Panc1 (cell line): ENCODE measurements around the gene ZNF154. TPM values are rescaled to one million over a fixed set of nuclear protein-coding genes. Genes with fewer than 3 reads are reported as not detected.

Experiments used
- ATAC-seq: fragments of 200-7000 bp; cut with Tn5 transposase; 2 replicates; pipeline ENCODE4 v1.9.1; 2020; ENCODE audit warnings: mild to moderate bottlenecking, moderate library complexity
- BruUV-seq: library from RNA; stranded (reverse); fragments of 400-500 nt; replicated peaks from 2 replicates; lab custom pipeline; 2021; lab: Mats Ljungman, UMichigan
- CTCF ChIA-PET: fragments of 300-600 bp; sonication (Branson Sonifier 250); formaldehyde crosslinking; loops from one replicate; lab custom pipeline; 2022; ENCODE audit warnings: antibody characterized with exemption; lab: Charles Lee
- POLR2A ChIA-PET: fragments of 300-600 bp; sonication (Branson Sonifier 250); formaldehyde crosslinking; loops from one replicate; lab custom pipeline; 2022; ENCODE audit warnings: antibody characterized with exemption; lab: Charles Lee
- DNase-seq: peaks from one replicate; pipeline ENCODE4 v3.0.0-alpha.2; 2010; ENCODE audit warnings: low read depth, low spot score
- H3K27ac ChIP-seq: 2 replicates; pipeline ENCODE4 v1.5.1; 2011; ENCODE audit warnings: mild to moderate bottlenecking, low read length, inconsistent platforms
- H3K27me3 ChIP-seq: fragments of 200-500 bp; sonication (Bioruptor generic); 2 replicates; pipeline ENCODE4 v1.6.0; 2014; ENCODE audit warnings: low read length, inconsistent platforms; ENCODE audit not compliant: control insufficient read depth, insufficient read depth
- H3K36me3 ChIP-seq: fragments of 200-500 bp; sonication (Bioruptor generic); 2 replicates; pipeline ENCODE4 v1.5.1; 2014; ENCODE audit warnings: inconsistent platforms, mild to moderate bottlenecking, low read length, moderate library complexity; ENCODE audit not compliant: control insufficient read depth, insufficient read depth
- H3K4me1 ChIP-seq: 2 replicates; pipeline ENCODE4 v1.5.1; 2011; ENCODE audit warnings: inconsistent platforms, mild to moderate bottlenecking, low read length, moderate library complexity; ENCODE audit not compliant: control insufficient read depth, insufficient read depth
- H3K4me3 ChIP-seq, 2 experiments: 2 replicates each; pipeline ENCODE4 v1.5.1; 2011 to 2012; ENCODE audit warnings: low read depth in 2 of 2, low read length in 2 of 2, mild to moderate bottlenecking in 2 of 2, inconsistent platforms in 1 of 2, moderate library complexity in 1 of 2
- H3K9me3 ChIP-seq: fragments of 200-500 bp; sonication (Bioruptor generic); 2 replicates; pipeline ENCODE4 v1.5.1; 2014; ENCODE audit warnings: low read depth, mild to moderate bottlenecking, inconsistent platforms, low read length, moderate library complexity; ENCODE audit not compliant: control insufficient read depth, insufficient read depth
- CTCF ChIP-seq: fragments of 450-650 bp; IDR thresholded peaks from 2 replicates; pipeline ENCODE4 v1.5.1; 2017; ENCODE audit warnings: mild to moderate bottlenecking
- POLR2AphosphoS5 ChIP-seq: IDR thresholded peaks from 2 replicates; pipeline ENCODE4 v1.6.1; 2012; ENCODE audit warnings: mild to moderate bottlenecking, low read depth, low read length, moderate library complexity
- REST ChIP-seq, 2 experiments: IDR thresholded peaks; 2 replicates each; pipeline ENCODE4 v1.6.1; 2011 to 2012; ENCODE audit warnings: low read depth in 2 of 2, control low read depth in 1 of 2, low read length in 1 of 2, mild to moderate bottlenecking in 1 of 2, moderate library complexity in 1 of 2; ENCODE audit not compliant: insufficient read depth in 1 of 2
- SIN3A ChIP-seq: IDR thresholded peaks from 2 replicates; pipeline ENCODE4 v1.6.1; 2012; ENCODE audit warnings: low read depth, mild to moderate bottlenecking, low read length, moderate library complexity, borderline replicate concordance; ENCODE audit not compliant: insufficient read depth
- TCF7L2 ChIP-seq: IDR thresholded peaks from 2 replicates; pipeline ENCODE4 v1.6.1; 2011; ENCODE audit warnings: mild to moderate bottlenecking, low read depth, low read length, inconsistent platforms
- in situ Hi-C: cut with HindIII; loops from 2 replicates; pipeline ENCODE4 v1.10.0; 2016; ENCODE audit warnings: low sequenced_read_pairs, low pct_unique_long_range_greater_than_20kb
- intact Hi-C: fragments of 100-400 bp; cut with micrococcal nuclease; formaldehyde crosslinking; loops from one replicate; pipeline ENCODE4 v1.10.0; 2022; ENCODE audit not compliant: unreplicated experiment
- total RNA-seq: library from RNA; stranded (reverse); gene quantifications from one replicate; pipeline ENCODE4 v1.2.1, GENCODE V29; 2021; ENCODE audit not compliant: unreplicated experiment

Gene ZNF154
- total RNA-seq, 1 experiment from 2014 or later: not detected

GRCh38 chr19:57755031-57755430 is 46.0 kb upstream of the ZNF154 start:
- in situ Hi-C loops: no loop called here
- no peaks in the 10 kb centered on the region for H3K4me1 ChIP-seq
- BruUV-seq: no TSS peak
- H3K27ac ChIP-seq: no peak overlapping the region
- TF ChIP-seq POLR2AphosphoS5: no peak
- TF ChIP-seq SIN3A: no peak
- TF ChIP-seq CTCF: no peak
- TF ChIP-seq TCF7L2: no peak
- no peak for TF ChIP-seq REST (IDR thresholded peaks at IDR 0.05; ENCODE audit: insufficient read depth in 1 of 2, low read depth in 2 of 2, low read length in 1 of 2)
- no peaks in the 10 kb centered on the region for H3K27me3 ChIP-seq
- intact Hi-C loops: no loop called here
- ATAC-seq (no peak), DNase-seq (no peak)
- peaks cover 56% of the 10 kb centered on the region for H3K9me3 ChIP-seq
- no peak overlapping the region for H3K4me3 ChIP-seq
- peaks cover 23% of the 10 kb centered on the region for H3K36me3 ChIP-seq
- ChIA-PET POLR2A (no interaction called here), CTCF (no interaction called here)

- Histone ChIP-seq H3K27ac (no peak overlapping the region), H3K9me3 (peaks cover 63% of the 10 kb centered on the region), H3K4me1 (no peaks in the 10 kb centered on the region), H3K27me3 (no peaks in the 10 kb centered on the region), H3K36me3 (peaks cover 23% of the 10 kb centered on the region), H3K4me3 (no peak overlapping the region)
- ATAC-seq: no peak
- TF ChIP-seq CTCF: no peak
- TF ChIP-seq TCF7L2: no peak
- no peak for TF ChIP-seq POLR2AphosphoS5
- TF ChIP-seq REST (IDR thresholded peaks at IDR 0.05; ENCODE audit: insufficient read depth in 1 of 2, low read depth in 2 of 2, low read length in 1 of 2): no peak
- TF ChIP-seq SIN3A: no peak
- TSS peak; percentile 16 for BruUV-seq
- CTCF ChIA-PET: no interaction called here
- POLR2A ChIA-PET: no interaction called here
- intact Hi-C loops (no loop called here), in situ Hi-C loops (no loop called here)
- no peak for DNase-seq
Measured at GRCh38 chr19:57754091-57754673, 45.2 kb upstream of the ZNF154 start.
